ENCODE data around the gene NDUFS6.
A peak's percentile ranks its signal among the peaks of the same experiment; 100 is the strongest.

Gene NDUFS6

GRCh38 chr5:1801222-1801966, at the start of gene NDUFS6:
Gene NDUFS6, plus strand, starts transcription at chr5:1801407. Its CDS starts 11 bp downstream, at chr5:1801418.
- DNase-seq (ENCODE audit: low spot score): peak; percentile 70

- no peak for DNase-seq (ENCODE audit: low spot score)
Observed at GRCh38 chr5:1751864-1752822, 49.1 kb upstream of the NDUFS6 start.

GRCh38 chr5:1752881-1753280, 48.3 kb upstream of the NDUFS6 start:
- DNase-seq (ENCODE audit: low spot score): no peak

- DNase-seq (ENCODE audit: low spot score): no peak
Observed at GRCh38 chr5:1753490-1753889, 47.7 kb upstream of the NDUFS6 start.

GRCh38 chr5:1754531-1755220, 46.5 kb upstream of the NDUFS6 start:
- no peak for DNase-seq (ENCODE audit: low spot score)

- no peak for DNase-seq (ENCODE audit: low spot score)
Observed at GRCh38 chr5:1755321-1755949, 45.8 kb upstream of the NDUFS6 start.

- no peak for DNase-seq (ENCODE audit: low spot score)
Observed at GRCh38 chr5:1756481-1756880, 44.7 kb upstream of the NDUFS6 start.

- no peak for DNase-seq (ENCODE audit: low spot score)
Observed at GRCh38 chr5:1757511-1757910, 43.7 kb upstream of the NDUFS6 start.

- DNase-seq (ENCODE audit: low spot score): no peak
Observed at GRCh38 chr5:1758574-1758973, 42.6 kb upstream of the NDUFS6 start.

- no peak for DNase-seq (ENCODE audit: low spot score)
Observed at GRCh38 chr5:1759378-1759970, 41.7 kb upstream of the NDUFS6 start.

- no peak for DNase-seq (ENCODE audit: low spot score)
Observed at GRCh38 chr5:1760231-1760630, 41.0 kb upstream of the NDUFS6 start.

- no peak for DNase-seq (ENCODE audit: low spot score)
Observed at GRCh38 chr5:1760656-1761452, 40.4 kb upstream of the NDUFS6 start.

GRCh38 chr5:1761453-1761755, 39.8 kb upstream of the NDUFS6 start:
- DNase-seq (ENCODE audit: low spot score): no peak

GRCh38 chr5:1762121-1762882, 38.9 kb upstream of the NDUFS6 start:
- DNase-seq (ENCODE audit: low spot score): no peak

- no peak for DNase-seq (ENCODE audit: low spot score)
Observed at GRCh38 chr5:1762883-1763547, 38.2 kb upstream of the NDUFS6 start.

- peak; percentile 37 for DNase-seq (ENCODE audit: low spot score)
Observed at GRCh38 chr5:1763548-1763911, 37.7 kb upstream of the NDUFS6 start.

GRCh38 chr5:1763960-1764605, 37.1 kb upstream of the NDUFS6 start:
- DNase-seq (ENCODE audit: low spot score): no peak

GRCh38 chr5:1764606-1764960, 36.6 kb upstream of the NDUFS6 start:
- no peak for DNase-seq (ENCODE audit: low spot score)

Measured in CD4-positive, alpha-beta T cell treated with Interleukin-6 at 100 ng/mL for 8 hours (primary cell).